ENCODE results near the gene ANGPT4. TPM values are rescaled to one million over a fixed set of nuclear protein-coding genes. Genes with fewer than 3 reads are reported as not detected.

ANGPT4 gene
- not detected in 2 replicates for total RNA-seq (2014; rRNA removed; shearing (Covaris generic))

DNA sequence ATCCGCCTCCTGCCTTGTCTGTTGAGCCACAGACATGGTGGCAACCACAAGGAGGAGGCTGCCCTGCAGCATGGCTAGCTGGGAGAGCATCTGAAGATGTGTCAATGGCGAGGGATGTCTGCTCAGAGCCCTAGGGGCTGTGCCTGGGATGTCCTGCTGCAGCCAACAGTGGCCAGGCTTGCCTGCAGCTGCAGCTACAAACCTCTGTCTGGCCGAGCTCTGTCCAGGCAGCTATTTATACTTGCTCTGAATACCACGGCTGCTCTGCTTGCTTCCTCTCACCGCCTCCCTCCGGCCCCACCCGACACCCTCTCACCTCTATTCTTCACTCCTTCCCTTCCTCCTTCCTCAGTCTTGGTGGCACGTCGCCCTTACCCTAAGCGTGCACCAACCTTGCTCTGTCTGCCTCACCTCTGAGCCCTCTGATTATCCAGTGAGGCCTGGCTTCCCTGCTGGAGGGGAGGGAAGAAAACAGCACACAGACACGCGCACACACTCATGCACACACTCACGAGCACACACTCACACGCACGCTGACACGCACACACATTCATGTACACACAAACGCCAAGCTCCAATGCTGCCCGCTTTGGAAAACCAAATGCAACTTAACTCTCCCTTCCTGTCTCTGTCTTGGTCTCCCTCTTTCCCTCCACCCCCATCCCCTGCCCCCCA lies at the start of gene ANGPT4:
TSS of gene ANGPT4 (minus strand) at position 210 of the 675 bp plus-strand sequence. CDS start at position 90, 120 bp downstream.
- no peak for DNase-seq (ENCODE audit: low read depth)

DNA sequence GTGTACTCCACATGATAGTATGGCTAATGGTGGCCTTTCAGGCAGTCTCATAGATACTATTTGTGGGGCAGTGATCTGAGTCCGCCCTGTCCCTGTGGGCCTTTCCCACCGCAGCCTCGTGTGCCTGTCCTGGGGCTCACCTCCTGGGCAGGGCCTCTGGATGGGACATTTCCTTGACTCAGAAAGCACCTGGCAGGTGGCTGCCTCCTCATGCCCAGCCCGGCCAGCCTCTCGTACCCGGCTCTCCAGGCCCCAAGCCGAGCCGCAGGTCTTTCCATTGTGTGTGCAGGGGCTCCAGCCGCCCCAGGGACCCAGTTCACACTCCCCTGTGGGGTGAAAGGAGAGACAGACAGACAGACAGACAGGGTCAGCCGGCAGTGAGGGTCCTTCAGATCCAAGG lies 47.7 kb upstream of the ANGPT4 start:
- no peak for DNase-seq (ENCODE audit: low read depth)

DNA sequence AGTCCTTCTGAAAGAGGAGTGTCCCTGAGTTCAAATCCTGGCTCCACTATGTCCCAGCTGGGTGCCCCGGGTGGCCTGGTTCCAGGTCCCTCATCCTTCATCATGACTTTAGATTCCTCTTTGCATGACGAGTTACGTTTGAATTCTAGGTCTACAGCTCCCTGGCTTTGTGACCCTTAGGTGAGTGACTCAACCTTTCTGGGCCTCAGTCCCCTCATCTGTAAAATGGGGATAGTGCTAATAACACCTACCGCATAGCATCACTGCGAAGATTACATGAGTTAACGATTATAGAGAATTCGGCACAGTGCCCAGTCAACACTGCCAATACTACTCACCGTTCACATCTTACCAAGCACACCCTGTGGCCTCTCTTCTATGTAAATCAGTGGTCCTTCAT lies 46.5 kb upstream of the ANGPT4 start:
- no peak for DNase-seq (ENCODE audit: low read depth)

DNA sequence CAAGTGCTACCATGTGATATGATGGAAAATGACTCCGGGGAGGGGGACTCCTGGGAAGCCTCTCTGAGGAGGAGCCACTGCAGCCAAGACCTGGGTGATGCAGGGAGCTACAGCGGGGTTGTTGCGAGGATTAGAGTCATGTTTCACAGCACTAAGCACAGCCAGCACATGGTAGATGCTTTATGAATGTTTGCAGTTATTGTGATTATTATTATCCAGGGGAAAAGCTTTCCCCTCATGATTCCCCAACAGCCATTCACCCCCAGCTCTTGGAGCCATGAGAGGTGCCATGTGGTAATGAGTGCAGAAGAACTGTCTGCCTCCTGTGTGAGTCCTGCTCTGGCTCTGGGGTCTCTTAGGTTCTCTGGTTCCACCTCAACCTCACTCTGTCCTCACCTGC lies 46.1 kb upstream of the ANGPT4 start:
- no peak for DNase-seq (ENCODE audit: low read depth)

- no peak for DNase-seq (ENCODE audit: low read depth)
Observed at GRCh38 chr20:961768-962167, 45.6 kb upstream of the ANGPT4 start.

- DNase-seq (ENCODE audit: low read depth) = no peak
Observed at GRCh38 chr20:959996-960615, 44.0 kb upstream of the ANGPT4 start.

- no peak for DNase-seq (ENCODE audit: low read depth)
Observed at GRCh38 chr20:958936-959815, 43.0 kb upstream of the ANGPT4 start.

GRCh38 chr20:957544-957943 lies 41.4 kb upstream of the ANGPT4 start:
- no peak for DNase-seq (ENCODE audit: low read depth)

DNA sequence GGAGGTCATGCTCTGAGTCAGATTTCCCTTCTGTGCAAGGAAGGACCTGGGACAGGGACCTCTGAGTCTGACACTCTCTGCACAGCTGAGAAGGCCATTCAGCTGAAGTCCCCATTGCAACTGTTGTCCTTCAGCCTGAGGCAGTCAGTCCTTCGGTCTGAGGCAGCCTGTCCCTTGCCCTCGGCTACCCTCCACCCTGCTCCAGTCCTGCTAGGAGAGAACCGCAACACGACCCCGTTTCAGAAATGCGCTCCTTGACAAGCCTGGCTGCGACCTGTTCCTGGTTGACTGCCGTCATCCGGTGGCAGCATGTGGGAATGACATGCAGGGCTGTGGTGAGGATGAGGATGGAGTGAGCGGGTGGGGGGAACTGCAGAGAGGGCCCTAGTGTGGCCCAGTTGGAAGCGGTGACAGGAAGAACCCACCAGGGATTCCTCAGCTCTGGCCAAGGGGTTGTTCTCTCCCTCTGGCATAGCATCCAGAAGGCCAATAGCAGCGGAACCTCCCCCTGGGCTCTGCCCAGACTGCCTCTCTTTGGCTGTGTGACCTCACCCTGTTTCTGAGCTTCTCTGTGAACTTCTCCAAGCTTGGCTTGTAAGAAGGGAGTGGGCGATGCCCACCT lies 40.3 kb upstream of the ANGPT4 start:
- peak; percentile 51 for DNase-seq (ENCODE audit: low read depth)

DNA sequence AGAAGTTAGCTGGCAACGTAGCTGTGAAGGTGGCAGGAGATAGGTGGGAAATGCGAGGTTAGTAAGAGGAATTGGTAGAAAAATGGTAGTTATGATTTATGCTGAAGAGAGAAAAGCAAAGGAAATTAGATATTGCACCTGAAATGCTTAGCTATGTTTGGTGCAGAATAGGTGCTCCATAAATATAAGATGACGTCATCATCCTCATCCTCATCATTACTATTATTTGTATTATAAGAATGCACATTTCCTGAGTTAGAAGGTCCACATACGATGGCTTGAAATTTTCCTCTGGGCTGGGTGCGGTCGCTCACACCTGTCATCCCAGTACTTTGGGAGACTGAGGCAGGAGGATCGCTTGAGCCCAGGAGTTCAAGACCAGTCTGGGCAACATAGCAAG lies 39.5 kb upstream of the ANGPT4 start:
- no peak for DNase-seq (ENCODE audit: low read depth)

DNA sequence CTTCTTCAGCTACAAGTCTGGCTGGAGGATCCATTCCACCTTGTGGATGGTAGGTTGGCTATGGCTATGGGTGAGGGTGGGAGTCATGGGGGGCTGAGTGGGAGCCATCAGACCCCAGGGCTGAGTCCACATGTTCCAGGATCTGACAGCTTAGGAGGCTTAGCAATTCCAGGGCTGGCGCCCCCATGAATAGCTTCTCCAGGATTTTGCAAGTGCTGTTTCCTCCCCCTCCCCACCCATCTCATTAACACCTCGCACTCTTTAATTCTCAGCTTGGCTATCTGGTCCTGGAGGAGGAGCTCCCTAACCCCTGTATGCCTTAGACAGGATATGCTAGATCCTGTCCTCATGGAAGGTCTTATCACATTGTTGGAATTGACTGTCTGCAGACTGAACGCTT lies 39.0 kb upstream of the ANGPT4 start:
- no peak for DNase-seq (ENCODE audit: low read depth)

GRCh38 chr20:953742-954141 lies 37.6 kb upstream of the ANGPT4 start:
- peak; percentile 32 for DNase-seq (ENCODE audit: low read depth)

- peak; percentile 8 for DNase-seq (ENCODE audit: low read depth)
Observed at GRCh38 chr20:952196-952795, 36.2 kb upstream of the ANGPT4 start.

DNA sequence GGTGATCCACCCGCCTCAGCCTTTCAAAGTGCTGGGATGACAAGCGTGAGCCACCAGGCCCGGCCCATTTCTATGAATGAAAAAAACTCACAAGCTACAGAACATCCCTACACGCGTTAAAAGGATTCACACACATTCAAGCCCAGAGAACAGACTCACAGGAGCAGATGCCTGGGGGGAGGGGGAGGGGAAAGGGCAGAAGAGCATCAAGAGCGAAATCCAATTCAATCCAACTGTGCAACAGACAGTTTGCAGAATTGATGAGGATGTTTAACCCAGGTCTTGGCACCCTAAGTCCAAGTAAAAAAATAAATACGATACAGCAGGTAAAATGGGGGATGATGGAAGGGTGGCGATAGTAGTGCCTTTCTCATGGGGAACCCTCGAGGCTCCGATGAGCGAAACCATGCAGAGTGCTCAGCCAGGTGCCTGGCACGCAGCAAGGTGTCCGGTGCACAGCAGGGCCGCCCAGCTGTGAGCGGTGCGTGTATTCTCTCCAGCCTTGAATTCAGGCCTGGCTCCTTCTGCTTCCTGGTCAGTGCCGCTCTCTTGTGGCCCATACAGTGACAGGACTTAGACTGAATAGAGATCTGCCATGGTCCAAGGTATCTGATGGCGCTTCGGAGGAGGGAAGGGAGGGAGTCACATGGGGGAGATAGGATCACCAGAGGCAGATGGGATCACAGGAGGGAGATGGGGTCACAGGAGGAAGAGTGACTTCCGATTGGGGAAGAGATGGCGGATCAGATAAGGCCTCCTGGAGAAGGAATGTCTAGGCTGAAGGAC lies 35.4 kb upstream of the ANGPT4 start:
- DNase-seq (ENCODE audit: low read depth) = peak; percentile 18

DNA sequence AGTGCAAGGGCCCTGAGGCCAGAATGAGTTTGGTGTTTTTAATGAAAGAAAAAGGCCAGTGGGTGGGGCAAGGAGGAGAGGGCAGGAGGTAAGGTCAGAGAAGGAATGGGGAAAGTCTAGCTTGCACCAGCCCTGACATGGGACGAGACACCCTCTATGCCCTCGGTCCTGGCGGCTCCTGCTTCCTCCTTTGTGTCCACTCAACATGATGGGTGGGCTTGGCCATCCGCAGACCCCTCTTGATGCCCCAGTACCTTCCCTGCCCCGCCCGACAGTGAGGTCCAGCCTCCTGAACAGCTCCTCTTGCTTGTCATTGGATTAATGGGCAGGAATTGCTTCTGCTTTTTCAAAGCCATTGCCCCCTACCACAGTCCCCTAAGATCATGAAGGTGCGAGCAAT lies 33.6 kb upstream of the ANGPT4 start:
- no peak for DNase-seq (ENCODE audit: low read depth)

GRCh38 chr20:946826-947225 lies 30.7 kb upstream of the ANGPT4 start:
- DNase-seq (ENCODE audit: low read depth) = no peak

GRCh38 chr20:945841-946240 lies 29.7 kb upstream of the ANGPT4 start:
- DNase-seq (ENCODE audit: low read depth) = no peak

- DNase-seq (ENCODE audit: low read depth) = no peak
Observed at GRCh38 chr20:944774-945410, 28.8 kb upstream of the ANGPT4 start.

DNA sequence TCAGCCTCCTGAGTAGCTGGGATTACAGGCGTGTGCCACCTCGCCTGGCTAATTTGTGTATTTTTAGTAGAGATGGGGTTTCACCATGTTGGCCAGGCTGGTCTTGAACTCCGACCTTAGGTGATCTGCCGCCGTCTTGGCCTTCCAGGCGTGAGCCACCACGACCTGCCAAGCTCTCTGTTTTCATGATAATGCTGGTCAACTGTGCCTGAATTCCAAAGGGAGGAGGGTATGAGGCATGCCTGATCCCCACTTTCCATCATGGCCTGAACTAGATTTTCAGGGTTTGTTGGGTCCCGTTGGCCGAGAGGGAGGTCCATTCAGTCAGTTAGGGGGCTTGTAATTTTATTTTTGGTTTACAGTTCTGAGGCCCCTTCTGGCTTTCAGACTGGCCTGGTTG lies 28.0 kb upstream of the ANGPT4 start:
- DNase-seq (ENCODE audit: low read depth) = no peak

- DNase-seq (ENCODE audit: low read depth) = no peak
Observed at GRCh38 chr20:942611-943010, 26.5 kb upstream of the ANGPT4 start.

- no peak for DNase-seq (ENCODE audit: low read depth)
Observed at GRCh38 chr20:940926-941325, 24.8 kb upstream of the ANGPT4 start.

Data from RPMI7951 (cell line).